Globus pallidus (tissue), 1 donor: ENCODE data around the gene UPF3B.
"Not testable (repeated sequence)": the region's sequence is repeated elsewhere in the genome, so short reads cannot be mapped to it uniquely, and the experiment has no call there.

Experiments
- DNase-seq: peaks from one replicate; pipeline ENCODE4 v3.0.0-alpha.2; 2015; ENCODE audit warnings: low spot score

UPF3B gene, protein sequence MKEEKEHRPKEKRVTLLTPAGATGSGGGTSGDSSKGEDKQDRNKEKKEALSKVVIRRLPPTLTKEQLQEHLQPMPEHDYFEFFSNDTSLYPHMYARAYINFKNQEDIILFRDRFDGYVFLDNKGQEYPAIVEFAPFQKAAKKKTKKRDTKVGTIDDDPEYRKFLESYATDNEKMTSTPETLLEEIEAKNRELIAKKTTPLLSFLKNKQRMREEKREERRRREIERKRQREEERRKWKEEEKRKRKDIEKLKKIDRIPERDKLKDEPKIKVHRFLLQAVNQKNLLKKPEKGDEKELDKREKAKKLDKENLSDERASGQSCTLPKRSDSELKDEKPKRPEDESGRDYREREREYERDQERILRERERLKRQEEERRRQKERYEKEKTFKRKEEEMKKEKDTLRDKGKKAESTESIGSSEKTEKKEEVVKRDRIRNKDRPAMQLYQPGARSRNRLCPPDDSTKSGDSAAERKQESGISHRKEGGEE

DNA sequence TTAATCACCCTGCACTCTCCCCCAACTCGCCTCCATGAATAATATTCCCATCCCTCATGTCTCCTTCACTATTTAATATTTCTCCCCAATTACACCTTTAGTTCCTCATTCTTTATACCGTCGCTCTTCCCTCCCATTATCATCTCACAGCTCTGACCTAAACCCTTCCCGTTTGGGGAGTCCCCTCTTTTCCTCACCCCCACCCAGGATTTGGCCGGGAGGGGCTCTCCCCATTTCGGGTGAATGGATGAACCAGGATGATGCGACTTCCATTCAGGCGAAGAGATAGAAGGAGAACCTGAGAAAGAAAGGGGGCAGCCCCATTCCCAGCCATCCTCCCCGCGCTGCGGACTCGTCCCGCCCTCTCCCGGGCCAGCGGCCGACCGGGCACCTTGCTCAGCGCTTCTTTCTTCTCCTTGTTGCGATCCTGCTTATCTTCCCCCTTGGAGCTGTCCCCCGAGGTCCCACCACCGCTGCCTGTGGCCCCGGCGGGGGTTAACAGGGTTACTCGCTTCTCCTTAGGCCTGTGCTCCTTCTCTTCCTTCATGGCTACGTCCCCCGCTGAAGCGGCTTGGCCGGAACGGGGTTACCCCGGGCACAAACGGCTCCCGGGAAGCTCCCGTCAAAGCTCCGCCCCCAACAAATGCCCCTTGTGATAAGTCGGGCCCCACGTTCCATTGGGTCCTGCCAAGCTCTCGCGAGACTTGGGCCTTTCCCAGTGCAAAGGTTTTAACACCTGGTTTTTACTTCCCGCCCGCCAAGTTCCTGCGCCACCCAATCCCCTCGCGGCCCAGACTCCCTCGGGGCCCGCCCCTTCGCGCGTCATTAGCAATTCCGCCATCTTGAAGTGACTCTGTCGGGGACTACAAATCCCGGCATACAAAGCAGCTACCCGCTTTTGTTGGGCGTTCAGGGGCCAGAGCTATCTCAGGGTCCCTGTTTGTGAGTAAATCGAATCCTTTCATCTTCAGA is at the start of gene UPF3B:
UPF3B (minus strand) TSS at position 582 of the 972 bp plus-strand sequence; CDS start at position 547, 35 bp downstream.
- peak; percentile 95 for DNase-seq

DNA sequence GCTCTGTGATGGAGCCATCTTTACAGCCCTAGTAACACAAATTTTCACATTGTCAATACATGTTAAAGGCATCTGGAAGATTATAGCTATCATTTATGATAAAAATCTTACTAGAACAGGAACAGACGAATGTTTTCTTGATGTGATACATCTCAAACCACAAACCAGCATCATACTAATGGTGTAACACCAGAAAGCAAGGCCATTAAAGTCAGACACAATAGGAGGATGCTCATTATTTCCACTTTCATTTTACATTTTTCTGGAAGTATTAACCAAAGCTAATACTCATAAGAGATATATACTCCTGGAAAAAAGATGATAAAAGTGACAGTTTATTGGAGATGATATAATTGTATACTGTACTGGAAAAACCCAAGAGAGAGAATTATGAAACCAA is 48.2 kb upstream of the UPF3B start:
- no peak for DNase-seq

DNA sequence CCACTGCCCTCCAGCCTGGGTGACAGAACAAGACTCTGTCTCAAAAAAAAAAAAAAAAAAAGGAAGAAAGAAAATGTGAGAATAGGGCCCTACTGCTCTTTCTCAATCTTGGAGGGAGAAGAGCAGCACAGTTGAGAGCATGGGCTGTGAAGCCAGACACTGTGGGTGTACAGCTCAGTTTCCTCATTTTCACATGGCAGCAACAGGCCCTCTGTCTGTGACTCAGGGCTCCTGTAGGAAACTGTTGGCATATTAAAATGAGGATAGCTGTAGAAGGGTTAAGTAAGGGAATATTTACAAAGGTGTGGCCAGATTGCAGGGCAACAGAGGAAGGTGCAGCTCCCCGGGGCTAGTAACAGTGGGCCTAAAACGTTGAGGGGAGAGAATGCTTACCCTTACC is 46.4 kb upstream of the UPF3B start:
- peak; percentile 16 for DNase-seq

DNA sequence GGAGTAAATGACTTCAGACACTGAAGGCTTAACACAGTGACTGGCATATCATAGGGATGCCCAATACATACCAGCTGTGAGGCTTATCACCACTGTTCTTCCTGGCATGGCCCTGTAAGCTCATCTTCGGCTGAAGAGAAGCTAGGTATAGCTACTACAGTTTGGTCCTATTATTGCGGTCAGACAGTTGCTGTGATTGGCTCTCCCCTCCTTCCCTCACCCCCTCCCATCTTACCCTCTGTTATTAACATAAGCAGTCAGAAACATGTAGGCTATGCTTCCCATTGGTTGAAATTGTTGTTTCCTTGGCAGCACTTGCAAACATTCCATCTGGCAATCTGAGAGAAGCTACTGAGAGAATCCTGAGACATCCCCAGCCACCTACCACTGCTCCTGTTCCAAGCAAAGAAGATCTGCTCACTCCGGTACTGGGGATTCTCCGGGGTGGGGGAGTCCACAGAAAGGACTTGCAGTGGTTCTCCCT is 43.1 kb upstream of the UPF3B start, which contains the start of gene AKAP14:
AKAP14 (plus strand) TSS at position 51 of the 484 bp plus-strand sequence. CDS start 7,331 bp downstream, outside the sequence.
- DNase-seq = no peak

DNA sequence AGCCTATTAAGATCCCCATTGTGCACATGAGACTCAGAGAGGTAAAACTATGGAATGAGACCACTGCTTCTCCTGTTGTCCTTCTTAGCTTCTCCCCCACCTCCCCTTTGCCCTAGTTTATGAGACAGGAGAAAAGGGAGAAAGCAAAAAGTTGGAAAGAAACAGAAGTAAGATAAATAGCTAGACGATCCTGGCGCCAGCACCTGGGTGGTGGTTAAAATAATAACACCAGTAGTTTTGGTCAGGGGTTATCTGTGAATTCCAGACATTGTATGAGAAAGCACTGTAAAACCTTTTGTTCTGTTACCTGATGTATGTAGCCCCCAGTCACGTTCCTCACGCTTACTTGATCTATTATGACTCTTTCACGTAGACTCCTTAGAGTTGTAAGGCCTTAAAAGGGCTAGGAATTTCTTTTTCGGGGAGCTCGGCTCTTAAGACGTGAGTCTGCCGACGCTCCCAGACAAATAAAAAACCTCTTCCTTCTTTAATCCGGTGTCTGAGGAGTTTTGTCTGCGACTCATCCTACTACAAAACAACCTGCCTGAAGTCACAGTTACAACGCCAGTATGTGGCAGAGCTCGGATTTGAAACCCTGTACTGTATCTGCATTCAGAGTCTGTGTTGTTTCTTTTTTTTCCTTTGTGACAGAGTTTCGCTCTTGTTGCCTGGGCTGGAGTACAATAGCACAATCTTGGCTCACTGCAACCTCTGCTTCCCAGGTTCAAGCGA is 39.4 kb upstream of the UPF3B start:
- DNase-seq = not testable (repeated sequence)

DNA sequence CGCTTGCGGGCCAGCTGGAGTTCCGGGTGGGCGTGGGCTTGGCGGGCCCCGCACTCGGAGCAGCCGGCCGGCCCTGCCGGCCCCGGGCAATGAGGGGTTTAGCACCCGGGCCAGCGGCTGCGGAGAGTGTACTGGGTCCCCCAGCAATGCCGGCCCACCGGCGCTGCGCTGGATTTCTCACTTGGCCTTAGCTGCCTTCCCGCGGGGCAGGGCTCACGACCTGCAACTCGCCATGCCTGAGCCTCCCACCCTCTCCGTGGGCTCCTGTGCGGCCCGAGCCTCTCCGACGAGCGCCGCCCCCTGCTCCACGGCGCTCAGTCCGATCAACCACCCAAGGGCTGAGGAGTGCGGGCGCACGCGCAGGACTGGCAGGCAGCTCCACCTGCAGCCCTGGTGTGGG is 37.9 kb upstream of the UPF3B start:
- DNase-seq = not testable (repeated sequence)

DNA sequence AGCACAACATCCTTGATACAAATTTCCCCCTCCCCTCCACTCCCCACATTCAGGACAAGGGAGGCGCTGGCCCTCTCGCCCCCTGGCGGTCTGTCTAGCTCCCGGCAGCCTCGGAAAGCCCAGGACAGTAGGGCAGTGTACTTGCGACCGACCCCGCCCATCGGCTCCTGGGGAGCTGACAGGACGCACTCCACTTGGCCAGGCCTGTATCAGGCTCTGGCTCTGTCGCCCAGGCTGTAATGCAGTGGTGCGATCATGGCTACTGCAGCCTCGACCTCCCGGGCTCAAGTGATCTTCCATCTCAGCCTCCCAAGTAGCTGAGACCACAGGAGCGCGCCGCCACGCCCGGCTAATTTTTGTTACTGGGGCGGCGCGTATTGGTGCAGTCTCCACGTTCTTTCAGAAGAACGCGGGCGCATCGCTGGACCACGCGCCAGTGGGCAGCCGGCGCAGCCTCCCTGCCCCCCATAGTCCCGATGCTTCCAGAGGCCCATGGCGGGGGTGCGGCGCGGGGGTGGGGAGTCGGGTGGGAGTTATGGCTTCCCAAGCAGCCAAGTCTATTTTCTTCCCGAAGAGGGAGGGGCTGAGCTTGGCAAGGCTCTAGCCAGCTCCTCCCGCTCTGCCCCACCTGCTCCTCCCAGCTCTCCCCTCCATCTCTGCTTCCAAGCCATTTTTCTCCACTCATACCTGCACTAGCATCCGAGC is 35.1 kb upstream of the UPF3B start:
- peak; percentile 20 for DNase-seq

DNA sequence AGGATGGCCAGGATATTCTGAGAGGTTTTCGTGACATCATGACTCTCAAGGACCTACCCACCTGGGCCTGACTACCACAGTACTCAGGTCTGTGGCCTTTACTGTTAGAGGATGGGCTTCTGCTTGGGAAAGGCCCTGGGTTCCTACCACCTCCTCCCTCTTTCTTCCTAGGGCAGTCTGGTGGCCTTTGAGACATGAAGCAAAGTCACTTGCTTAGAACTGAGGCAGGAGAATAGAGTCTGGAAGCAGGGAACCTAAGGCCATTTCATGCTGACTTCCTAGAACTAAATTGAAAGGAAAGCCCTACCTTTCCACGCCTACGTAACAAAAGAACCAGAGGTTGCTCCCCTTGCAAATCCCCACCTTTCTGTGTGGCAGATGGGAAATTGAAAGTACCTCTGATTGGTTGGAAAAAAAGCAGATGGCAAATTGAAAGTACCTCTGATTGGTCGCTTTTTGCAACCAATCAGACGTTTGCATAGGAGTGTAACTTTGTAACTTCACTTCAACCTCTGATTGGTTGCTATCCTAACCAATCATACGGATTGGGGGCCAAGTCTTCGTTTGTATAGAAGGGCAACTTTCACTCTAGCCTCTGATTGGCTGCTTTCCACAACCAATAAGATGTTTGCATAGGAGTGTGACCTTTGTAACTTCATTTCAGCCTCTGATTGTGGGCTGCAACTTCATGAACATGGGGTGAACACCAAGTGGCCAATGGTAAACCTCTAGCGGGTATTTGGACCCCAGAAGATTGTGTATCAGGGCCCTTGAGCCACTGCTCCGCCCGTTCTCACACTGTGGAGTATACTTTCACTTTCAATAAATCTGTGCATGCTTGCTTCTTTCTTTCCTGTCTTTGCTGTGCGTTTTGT is 33.0 kb upstream of the UPF3B start:
- peak; percentile 11 for DNase-seq

DNA sequence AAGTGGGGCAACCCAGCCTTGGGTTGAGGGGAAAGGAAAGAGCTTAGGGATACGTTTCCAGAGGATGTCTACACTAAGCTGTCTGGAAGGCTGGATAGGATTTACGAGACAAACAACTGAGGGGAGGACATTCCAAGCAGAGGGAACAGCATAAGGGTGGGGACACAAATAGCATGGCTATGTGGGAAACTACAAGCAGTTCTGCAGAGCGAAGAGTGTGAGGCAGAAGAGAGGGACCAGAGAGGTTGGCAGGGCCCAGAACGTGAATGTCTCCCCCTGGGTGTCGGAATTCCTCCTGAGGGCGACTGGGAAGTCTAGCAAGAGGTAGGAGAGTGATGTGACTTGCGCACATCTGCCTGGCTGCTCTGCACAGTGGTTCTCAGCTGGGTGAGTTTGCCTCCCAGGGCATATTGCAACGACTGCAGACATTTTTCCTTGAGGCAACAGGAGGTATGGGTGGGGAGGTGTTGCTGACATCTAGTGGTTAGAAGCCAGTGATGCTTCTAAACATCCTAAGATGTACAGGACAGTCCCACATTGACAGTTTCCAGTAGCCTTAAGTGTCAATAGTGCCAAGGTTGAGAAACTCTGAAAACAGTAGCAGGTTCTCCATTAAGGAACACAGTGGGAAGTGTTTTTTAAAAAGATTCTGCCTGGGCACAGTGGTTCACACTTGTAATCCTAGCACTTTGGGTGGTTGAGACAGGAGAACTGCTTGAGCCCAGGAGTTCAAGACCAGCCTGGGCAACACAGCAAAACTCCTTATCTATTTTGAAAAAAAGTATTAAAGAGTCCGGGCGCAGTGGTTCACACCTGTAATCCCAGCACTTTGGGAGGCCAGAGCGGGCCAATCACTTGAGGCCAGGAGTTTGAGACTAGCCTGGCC is 28.0 kb upstream of the UPF3B start:
- peak; percentile 11 for DNase-seq

DNA sequence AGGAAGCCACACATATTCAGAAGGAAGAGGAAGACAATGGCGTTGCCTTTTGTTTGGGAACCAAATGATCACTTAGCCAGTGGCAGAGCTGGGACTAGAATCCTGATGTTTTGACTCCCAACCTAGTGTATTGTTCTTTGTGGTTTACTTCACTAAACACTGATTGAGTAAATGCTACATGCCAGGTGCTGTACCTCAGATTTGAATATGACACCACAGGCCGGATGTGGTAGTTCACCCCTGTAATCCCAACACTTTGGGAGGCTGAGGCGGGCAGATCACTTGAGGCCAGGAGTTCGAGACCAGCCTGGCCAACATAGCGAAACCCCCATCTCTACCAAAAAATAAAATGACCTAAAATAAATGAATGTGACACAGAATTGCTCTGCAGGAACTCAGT is 27.3 kb upstream of the UPF3B start:
- DNase-seq = no peak

DNA sequence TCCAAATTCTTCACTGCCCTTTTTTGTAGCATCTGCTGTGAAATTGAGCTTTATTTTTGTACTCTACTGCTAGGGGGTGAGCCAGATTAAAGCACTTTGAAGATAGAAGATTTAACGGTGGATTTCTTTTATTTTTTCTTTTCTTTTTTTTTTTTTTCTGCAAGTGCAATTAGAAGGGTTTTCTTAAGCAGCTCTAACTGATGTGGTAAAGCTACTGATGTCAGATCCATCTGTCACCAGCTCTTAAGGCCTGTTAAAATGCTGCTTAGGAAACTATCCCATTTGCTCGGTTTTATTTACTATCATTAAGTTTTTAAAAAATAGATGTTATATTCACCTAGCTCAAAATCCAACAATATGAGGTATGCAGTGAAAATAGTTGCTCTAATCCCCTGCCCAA is 26.0 kb upstream of the UPF3B start:
- no peak for DNase-seq

DNA sequence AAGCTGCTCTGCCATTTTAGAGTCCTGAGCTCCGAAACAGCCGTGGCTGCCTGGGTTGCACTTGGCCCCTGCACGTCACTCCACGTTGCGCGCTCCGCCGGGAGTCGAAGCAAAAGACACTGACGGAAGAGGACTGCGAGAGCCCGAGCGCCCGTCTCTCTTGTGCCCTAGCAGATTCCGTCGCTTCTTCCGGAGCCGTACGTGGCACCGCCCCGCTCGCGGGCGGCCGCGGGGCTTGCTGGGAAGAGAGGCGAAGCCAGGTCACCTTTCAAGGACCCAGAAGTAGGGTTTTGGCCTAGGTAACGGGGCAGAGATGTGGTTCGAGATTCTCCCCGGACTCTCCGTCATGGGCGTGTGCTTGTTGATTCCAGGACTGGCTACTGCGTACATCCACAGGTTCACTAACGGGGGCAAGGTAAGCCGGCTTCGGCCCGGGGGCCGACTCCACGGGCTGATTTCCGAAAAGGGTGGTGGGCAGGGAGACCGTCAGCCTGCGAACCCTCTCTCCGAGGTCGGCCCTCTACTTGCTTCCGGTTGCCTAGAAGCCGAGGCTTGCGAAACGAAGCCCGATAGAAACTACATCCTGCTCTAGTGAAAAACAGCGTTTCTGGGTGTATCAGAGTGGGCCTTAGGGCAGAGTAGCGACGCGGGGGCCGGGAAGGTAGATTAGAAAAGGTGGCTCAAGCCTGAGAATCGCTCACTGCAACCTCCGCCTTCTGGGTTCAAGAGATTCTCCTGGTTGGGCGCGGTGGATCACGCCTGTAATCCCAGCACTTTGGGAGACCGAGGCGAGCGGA is 19.0 kb upstream of the UPF3B start, which contains the start of the genes NDUFA1 and RNF113A:
NDUFA1 (plus strand) TSS at position 234 of the 797 bp plus-strand sequence; CDS start at position 314, 80 bp downstream.
RNF113A (minus strand) TSS at position 135 of the 797 bp plus-strand sequence; CDS start at position 15, 120 bp downstream.
- DNase-seq = peak; percentile 79

DNA sequence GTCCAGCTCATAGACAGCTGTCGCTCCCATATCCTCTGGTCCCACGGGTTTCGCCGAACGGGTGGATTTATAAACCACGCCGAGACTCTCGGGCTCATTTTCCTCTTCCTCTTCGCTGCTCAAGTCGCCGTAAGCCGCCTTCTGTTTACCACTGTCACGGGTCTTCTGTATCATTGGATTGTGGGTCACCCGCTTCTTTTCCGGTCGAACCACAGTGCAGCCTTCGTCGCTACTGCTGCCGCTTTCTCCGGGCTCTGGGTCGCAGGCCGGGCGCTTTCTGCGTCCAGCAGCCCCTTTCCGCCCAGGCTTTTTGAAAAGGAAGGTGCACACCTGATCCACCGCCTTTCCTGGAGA is 18.5 kb upstream of the UPF3B start:
- no peak for DNase-seq

DNA sequence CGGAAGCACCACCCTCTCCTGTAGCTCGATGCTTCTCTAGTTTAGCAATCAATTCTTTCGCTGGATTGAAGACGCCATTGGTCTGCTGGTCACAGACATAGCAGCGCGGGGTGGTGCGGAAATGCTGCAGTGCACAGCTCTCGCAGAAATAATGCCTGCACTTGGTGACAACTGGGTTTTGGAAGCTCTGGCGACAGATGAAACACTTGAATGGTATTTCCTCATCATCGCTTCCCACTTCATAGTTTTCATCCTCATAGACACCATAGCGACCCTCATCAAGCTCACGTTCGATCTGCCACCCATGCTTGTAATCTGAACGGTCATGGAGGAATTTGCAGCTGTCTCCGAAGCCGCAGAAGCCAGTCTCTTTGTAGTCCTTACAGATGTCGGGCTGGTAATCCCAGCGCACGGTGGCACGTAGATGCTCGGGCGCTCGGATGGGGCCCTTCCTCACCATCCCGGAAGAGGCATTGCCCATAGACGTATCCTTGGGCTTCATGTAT is 17.9 kb upstream of the UPF3B start:
- DNase-seq = peak; percentile 11

DNA sequence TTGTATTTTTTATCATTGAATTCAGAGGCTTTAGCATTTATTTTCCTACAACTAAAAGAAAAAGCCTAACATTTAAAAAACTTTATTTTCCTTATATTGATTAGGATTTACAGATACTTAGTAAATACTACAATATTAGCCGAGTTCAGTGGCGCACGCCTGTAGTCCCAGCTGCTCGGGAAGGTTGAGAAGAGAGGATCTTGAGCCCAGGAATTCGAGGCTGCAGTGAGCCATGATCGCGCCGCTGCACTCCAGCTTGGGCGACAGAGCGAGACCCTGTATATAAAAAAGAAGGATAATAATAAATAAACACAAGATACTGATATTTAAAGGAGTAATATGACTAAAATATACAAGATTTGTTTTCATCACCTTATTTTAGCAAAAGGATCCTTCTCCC is 681 bp upstream of the UPF3B start:
- DNase-seq = no peak

DNA sequence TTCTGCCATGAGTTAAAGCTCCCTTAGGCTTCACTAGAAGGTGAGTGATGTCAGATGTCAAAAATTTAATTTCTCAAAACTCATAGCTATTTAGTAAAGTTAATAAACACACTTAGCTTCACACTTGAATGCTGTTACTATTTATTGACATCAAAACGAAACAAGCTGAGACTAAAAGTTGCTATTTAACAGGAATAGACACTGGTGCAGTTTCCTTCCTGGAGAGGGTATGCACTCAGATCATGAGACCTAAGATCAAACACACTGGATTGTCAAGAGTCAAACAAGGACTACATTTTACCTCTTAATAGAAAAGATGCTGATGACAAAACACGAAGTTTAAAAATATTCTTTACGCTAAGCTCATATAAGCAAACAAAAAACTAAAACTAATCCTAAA is 18.9 kb downstream of the UPF3B start:
- DNase-seq = no peak

DNA sequence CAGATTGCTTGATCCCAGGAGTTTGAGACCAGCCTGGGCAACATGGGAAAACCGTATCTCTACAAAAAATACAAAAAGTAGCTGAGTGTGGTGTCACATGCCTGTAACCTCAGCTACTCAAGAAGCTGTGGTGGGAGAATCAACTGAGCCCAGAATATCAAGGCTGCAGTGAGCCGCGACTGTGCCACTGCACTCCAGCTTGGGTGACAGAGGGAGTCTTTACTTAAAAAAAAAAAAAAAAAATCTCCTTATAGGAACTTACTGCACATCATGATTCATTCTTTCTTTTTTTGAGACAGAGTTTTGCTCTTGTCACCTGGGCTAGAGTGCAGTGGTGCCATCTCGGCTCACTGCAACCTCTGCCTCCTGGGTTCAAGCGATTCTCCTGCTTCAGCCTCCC is 24.3 kb downstream of the UPF3B start:
- no peak for DNase-seq
